IPS-NIHi7 (cell line): Measurements from ENCODE around the gene INSIG2.
A peak's percentile ranks its signal among the peaks of the same experiment; 100 is the strongest.

Source experiments
- DNase-seq: peaks from one replicate; pipeline ENCODE4 v3.0.0; 2012; ENCODE audit warnings: mixed read lengths; ENCODE audit errors: extremely low spot score

INSIG2 gene

DNA sequence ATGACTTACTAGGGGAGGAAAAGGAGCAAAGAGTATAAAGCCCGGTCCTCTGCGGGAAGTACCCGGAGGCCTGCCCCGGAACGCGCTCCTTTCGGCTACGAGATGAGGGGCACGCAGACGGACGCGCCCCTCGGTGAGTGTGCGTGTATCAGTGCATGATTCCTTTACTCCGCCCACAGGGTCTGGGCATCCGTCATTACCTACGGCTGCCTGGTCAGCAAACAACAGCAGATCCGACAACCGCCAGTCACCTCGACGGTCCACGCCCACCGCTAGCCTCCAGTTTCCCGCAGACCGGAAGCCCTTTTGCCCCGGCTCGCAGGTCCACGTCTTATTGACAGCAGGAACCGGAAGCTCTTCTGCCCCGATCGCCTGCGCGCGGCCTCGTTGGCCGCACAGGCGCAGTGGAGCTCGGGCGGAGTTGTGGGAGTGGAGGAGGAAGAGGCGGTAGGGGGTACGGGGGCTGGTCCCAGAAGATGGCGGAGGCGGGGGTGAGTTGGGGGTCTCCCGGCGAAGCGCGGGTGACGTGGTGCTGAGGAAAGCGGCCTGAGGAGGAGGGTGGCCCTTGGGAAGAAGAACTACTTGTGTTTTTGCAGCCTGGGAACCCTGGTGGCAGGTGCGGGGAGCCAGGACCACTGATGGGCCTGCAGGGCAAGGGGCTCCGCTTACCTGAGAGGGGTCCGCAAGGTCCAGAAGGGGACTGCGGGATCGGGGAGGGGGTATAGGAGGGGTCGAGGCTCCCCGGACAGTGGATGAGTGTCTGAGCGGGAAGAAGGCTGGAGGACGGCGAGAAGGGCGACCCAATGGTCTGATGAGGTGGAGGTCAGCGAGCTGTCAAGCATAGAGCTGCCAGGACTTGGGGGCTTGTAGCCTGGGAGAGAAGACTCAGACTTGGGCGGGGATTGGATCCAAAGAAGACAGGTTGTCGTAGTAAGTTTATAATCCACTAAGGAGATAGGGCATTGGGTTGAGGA, at the start of gene INSIG2:
Gene INSIG2 (plus strand): TSS at position 421 of the 974 bp plus-strand sequence. CDS start 8,086 bp downstream, outside the sequence.
- peak; percentile 96 for DNase-seq

DNA sequence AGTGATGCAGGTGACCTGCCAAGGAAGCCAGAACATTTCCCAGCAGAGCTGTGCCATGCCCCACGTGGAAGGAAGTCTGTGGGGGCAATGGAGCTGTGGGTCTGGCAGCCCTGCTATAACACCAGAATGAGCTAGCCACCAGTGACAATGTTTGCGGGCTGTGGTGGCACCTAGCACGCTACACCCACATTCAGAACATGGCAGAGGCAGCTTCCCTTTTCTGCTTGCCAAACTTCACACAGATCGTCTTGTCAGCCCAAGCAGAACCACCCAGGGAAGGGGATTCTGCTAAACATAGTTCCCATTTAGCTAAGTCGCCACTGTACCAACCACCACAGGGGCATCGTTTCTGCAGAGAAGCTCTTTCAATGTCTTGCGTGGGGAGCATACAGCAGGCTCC, 47.4 kb upstream of the INSIG2 start:
- DNase-seq = no peak

DNA sequence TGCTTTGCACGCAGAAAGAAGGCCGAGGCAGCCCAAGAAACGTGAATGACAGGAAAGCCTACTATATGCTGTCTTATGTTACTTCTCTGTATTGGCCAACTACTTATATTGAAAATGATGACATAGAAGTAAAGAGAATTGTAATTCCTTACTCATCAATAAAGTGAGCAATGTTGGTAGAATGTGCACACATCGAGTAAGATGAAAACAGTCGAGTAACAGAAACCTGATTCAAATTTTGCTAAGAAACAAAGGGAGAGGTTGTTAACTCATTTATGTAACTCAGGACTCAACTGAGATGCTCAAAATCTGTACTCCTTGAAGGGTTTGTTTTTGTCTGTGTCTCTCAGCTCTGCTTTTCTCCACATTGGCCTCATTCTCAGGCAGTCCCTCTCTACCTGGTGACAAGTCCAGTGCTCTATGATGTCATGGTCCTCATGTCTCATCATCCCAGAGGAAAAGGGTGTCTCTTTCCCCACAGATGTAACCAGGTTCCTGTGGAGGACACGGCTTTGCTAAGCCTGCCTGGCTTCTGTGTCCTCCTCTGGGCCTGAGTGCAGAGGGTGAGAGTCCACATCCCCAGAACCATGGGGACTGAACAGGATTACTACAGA, 44.1 kb upstream of the INSIG2 start:
- DNase-seq = no peak

DNA sequence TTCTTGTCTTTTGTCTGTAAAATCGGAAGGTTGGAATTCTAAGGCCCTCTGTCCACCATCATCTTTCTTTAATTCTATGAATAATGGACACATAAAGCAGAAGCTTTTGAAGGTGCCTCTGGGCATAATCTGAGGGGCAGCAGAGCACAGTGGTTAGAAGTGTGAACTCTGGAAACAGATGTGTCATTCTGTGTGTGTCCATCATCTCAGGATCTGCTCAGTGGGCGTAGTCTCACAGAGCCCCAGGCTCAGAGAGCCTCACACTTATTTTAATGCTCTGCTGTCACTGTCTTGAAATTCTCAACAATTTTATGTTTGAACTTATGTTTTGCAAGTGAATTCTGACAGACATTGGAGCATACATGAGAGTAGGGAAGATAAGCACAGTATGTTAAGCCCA, 43.4 kb upstream of the INSIG2 start:
- no peak for DNase-seq

- DNase-seq = no peak
Observed at GRCh38 chr2:118045286-118045685, 43.0 kb upstream of the INSIG2 start.

GRCh38 chr2:118046634-118047210, 41.5 kb upstream of the INSIG2 start:
- DNase-seq = peak; percentile 38

DNA sequence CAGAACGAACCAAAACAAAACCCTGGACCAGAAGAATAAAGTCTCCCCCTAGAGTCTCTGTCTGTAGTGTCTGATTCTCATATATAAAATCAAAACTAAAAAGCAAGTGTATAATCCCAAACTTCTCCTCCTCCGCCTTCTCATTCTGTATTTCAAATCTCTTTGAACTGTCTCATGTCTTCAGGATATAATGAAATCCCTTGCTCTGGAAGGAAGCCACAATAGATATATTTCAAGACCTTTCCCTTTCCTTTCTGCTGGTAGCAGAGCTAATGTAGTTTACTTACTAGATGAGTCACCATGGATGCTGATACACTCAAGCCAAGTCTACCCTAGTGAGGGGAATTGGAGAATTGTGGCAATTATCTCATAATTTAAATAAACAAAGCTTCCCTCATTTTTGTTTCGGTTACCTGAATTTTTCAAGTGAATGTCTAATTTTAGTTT, 40.9 kb upstream of the INSIG2 start:
- no peak for DNase-seq

- DNase-seq = no peak
Observed at GRCh38 chr2:118048401-118048800, 39.9 kb upstream of the INSIG2 start.

GRCh38 chr2:118049140-118049815, 39.0 kb upstream of the INSIG2 start:
- DNase-seq = no peak

- no peak for DNase-seq
Observed at GRCh38 chr2:118049816-118050140, 38.5 kb upstream of the INSIG2 start.

- DNase-seq = no peak
Observed at GRCh38 chr2:118050386-118050785, 37.9 kb upstream of the INSIG2 start.

DNA sequence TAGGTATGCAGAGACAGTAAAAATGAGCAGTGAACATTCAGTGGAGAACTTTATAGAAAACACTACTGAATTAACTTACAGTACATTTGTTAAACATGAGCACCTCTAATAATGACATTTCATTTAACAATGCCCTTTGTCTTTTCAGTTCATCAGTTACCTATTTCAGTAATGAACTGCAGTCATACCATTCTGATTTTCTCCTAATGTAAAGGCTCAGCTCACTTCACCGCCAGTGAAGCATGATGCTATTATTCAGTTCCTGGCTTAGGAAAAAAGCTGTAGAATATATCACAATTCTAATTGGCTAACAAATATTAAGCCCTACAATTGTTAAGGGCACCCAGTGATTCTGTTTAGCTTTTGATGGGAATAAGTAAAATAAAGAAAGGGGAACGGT, 37.3 kb upstream of the INSIG2 start:
- no peak for DNase-seq

DNA sequence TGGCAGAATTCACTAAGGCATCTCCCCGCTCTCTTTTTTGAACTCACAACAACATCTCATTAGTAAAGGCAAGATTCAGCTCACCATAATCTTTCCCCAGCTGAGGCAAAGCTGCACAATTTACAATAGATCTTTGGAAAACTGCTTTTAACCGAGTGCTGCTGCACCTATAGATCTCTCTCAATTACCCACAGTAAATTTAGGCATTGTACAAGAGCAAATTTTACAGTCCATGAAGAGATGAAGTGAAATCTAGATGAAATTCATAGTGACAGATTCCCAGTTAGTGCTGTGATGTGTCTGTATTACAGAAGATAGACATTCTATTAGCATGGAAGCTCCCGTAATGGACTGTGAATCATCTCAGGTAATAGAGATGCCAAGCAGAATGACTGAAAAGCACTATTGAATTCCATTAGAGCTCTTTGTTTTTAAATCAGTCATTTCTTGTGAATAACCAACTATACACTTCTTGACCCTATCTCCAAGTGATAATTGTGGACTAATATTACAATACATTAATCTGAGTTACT, 36.4 kb upstream of the INSIG2 start:
- DNase-seq = no peak

GRCh38 chr2:118052474-118052873, 35.8 kb upstream of the INSIG2 start:
- no peak for DNase-seq

- no peak for DNase-seq
Observed at GRCh38 chr2:118053681-118054080, 34.6 kb upstream of the INSIG2 start.

DNA sequence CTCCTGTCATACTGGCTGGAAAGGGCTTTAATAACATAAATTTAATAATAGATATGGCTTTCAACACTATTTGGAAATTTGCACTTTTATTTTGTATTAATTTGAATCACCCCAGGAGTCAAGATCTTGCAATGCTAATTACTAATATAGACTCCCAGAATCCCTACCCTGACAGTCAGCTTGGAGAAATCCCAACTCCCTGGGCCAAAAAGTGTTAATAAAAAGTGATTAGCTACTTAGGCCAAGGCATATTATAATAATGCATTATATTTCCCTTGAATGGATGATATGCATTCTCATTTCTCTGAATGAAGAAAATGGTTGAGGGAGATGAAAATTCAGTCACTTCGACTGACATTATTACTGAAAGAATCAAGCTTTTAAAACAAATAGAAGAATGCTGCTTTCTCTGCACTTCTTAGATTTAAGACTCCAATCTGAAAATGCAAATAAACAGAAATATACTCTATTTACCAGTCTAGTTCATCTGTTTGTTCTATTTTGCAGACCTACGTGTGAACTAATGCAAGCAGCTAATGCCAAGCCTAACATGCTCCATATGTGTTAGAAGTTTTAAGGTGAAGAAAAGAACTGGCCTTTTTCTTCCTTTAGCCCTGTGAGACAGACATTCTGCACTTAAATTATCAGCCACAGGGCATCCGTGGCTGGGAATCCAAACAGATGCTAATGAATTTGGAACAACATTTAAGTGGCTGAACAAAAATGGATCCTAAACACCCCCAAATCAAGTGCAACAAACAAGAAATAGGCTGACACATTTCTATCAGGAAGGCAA, 33.9 kb upstream of the INSIG2 start:
- no peak for DNase-seq

- no peak for DNase-seq
Observed at GRCh38 chr2:118055512-118056164, 32.6 kb upstream of the INSIG2 start.

DNA sequence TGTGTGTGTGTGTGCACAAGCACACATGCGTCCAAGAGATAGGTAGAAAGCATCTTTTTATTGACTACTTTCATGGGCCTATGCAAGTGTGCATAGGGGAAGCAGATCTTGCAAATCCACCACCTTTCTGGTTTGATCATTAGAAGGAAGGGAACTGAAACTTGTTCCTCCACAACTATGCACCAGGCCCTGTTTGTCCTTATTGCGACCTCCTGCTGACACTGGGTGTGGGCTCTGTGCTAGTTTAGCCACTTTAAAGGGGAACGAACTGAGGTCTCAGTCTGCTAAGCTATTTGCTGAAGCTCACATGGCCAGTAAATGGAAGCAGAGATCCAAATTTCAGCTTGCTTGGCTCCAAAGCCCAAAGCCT, 32.1 kb upstream of the INSIG2 start:
- no peak for DNase-seq

DNA sequence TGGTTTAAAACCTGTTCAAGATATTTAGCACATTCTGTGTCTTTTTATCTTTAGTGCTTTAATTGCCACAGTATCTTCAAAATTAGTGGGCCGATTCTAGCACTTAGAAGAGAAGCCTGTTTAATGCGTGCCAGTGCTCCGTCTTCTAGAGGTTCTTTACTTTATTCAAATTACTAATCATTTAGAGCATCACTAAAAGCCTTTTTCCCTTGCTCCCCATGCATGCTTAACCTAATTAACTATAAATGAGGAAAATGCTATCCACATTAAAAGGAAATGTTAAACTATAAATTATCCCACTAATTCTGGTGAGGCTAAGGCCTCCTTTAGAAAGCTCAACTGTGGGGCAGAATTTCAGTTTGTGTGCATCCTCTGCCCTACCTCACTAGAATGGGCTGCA, 31.5 kb upstream of the INSIG2 start:
- no peak for DNase-seq

GRCh38 chr2:118058951-118059350, 29.3 kb upstream of the INSIG2 start:
- DNase-seq = no peak
